ENCODE measurements around the gene FBXL15. TPM values are rescaled to one million over a fixed set of nuclear protein-coding genes. Genes with fewer than 3 reads are reported as not detected.
"Not testable (repeated sequence)": the region's sequence is repeated elsewhere in the genome, so short reads cannot be mapped to it uniquely, and the experiment has no call there.

FBXL15 gene
- total RNA-seq, 2 donors from 2014 or later, result 22.2 to 36.3 TPM

DNA sequence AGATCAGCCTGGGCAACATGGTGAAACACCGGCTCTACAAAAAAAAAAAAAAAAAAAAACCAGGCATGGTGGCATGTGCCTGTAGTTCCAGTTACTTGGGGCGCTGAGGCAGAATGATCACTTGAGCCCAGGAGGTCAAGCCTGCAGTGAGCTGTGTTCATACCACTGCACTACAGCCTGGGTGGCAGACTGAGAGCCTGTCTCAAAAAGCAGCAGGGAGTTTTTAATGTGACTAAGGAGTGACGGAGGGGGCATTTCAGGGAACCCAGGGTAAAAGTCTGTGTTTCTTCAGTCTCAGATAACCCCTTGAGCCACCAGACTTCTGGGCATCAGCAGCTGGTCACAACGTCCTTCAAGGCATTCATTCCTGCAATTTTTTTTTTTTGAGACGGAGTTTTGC, 32.9 kb downstream of the FBXL15 start:
- TF ChIP-seq POLR2A (IDR thresholded peaks at IDR 0.05) (no peak), POLR2AphosphoS5 (IDR thresholded peaks at IDR 0.05) (no peak)
- TF ChIP-seq, protein P1, sequence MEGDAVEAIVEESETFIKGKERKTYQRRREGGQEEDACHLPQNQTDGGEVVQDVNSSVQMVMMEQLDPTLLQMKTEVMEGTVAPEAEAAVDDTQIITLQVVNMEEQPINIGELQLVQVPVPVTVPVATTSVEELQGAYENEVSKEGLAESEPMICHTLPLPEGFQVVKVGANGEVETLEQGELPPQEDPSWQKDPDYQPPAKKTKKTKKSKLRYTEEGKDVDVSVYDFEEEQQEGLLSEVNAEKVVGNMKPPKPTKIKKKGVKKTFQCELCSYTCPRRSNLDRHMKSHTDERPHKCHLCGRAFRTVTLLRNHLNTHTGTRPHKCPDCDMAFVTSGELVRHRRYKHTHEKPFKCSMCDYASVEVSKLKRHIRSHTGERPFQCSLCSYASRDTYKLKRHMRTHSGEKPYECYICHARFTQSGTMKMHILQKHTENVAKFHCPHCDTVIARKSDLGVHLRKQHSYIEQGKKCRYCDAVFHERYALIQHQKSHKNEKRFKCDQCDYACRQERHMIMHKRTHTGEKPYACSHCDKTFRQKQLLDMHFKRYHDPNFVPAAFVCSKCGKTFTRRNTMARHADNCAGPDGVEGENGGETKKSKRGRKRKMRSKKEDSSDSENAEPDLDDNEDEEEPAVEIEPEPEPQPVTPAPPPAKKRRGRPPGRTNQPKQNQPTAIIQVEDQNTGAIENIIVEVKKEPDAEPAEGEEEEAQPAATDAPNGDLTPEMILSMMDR (IDR thresholded peaks at IDR 0.05), result no peak
- no peak for DNase-seq (ENCODE audit: low spot score)
- 83% methylated on average over 5 of the region's 5 CpGs for WGBS
- Histone ChIP-seq H3K27me3 (replicated peaks; ENCODE audit: insufficient read depth) (no peaks in the 10 kb centered on the region), H3K27ac (no peak overlapping the region), H3K9me3 (no peaks in the 10 kb centered on the region), H3K4me3 (no peak overlapping the region), H3K36me3 (no peaks in the 10 kb centered on the region), H3K4me1 (replicated peaks) (no peaks in the 10 kb centered on the region)
- intact Hi-C loops (cut with DNase I), result no loop called here

DNA sequence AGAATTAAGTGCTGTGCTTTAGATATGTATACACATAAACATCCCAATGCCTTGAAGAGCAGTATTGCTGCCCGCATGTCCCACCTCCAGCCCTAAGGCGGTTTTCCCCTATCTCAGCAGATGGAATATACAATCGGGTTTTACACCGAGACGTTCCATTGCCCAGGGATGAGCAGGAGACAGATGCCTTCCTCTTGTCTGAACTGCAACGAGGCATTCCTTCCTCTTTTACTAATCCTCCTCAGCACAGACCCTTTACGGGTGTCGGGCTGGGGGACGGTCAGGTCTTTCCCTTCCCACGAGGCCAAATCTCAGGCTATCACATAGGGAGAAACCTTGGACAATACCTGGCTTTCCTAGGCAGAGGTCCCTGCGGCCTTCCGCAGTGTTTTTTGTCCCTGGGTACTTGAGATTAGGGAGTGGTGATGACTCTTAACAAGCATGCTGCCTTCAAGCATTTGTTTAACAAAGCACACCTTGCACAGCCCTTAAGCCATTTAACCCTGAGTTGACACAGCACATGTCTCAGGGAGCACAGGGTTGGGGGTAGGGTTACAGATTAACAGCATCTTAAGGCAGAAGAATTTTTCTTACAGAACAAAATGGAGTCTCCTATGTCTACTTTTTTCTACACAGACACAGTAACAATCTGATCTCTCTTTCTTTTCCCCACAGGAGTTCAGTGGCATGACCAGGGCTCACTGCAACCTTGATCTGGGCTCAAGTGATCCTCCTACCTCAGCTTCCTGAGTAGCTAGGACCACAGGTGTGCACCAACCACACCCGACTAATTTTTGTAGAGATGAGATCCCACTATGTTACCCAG, 34.2 kb downstream of the FBXL15 start:
- H3K4me1 ChIP-seq (replicated peaks); H3K9me3 ChIP-seq; H3K36me3 ChIP-seq; H3K27me3 ChIP-seq (replicated peaks; ENCODE audit: insufficient read depth); DNase-seq (ENCODE audit: low spot score); H3K27ac ChIP-seq; intact Hi-C loops (cut with DNase I); H3K4me3 ChIP-seq: not testable (repeated sequence)
- WGBS, result 66% methylated on average over 13 of the region's 13 CpGs

- no peak for DNase-seq (ENCODE audit: low spot score)
- Histone ChIP-seq H3K27me3 (replicated peaks; ENCODE audit: insufficient read depth) (no peaks in the 10 kb centered on the region), H3K9me3 (no peaks in the 10 kb centered on the region), H3K4me3 (no peak overlapping the region), H3K4me1 (replicated peaks) (no peaks in the 10 kb centered on the region), H3K36me3 (no peaks in the 10 kb centered on the region), H3K27ac (no peak overlapping the region)
- intact Hi-C loops (cut with DNase I), result no loop called here
- 82% methylated on average over 7 of the region's 7 CpGs for WGBS
- TF ChIP-seq POLR2A (IDR thresholded peaks at IDR 0.05), result no peak
- TF ChIP-seq, protein P1 (IDR thresholded peaks at IDR 0.05), result no peak
- TF ChIP-seq POLR2AphosphoS5 (IDR thresholded peaks at IDR 0.05), result no peak
These were observed 35.3 kb downstream of the FBXL15 start for GRCh38 chr10:102455893-102456471.

DNA sequence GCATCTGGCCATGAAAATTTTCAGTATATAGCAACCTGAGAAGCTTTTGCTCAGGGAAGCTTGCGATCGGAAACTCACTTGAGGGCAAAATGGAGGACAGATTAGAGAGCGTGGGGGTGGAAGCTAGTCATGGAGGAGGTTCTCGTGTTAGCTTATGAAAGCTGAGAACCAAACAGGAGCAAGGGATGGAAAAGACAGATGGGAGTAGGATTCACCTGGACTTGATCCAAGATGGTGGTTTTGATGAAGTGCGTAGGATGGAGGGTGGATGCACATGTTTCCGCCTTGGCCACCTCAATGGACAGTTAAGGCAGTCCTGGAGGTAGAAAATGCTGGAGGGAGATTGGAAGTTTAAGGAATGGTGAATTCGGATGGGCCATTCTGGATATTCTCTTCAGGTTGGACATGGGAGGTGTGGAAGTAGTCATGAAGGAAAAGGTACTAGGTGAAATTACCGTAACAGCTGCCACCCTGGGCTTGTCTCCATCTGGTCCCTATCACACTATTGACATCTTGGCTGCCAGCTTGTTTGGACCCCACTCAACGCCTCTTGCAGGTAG, 37.0 kb downstream of the FBXL15 start:
- no peak overlapping the region for H3K27ac ChIP-seq
- WGBS, result 78% methylated on average over 9 of the region's 9 CpGs
- intact Hi-C loops (cut with DNase I), result no loop called here
- peaks cover 5% of the 10 kb centered on the region for H3K4me1 ChIP-seq (replicated peaks)
- DNase-seq (ENCODE audit: low spot score), result no peak
- H3K4me3 ChIP-seq, result no peak overlapping the region
- no peaks in the 10 kb centered on the region for H3K9me3 ChIP-seq
- H3K27me3 ChIP-seq (replicated peaks; ENCODE audit: insufficient read depth), result no peaks in the 10 kb centered on the region
- TF ChIP-seq, protein P1 (IDR thresholded peaks at IDR 0.05), result no peak
- TF ChIP-seq POLR2A (IDR thresholded peaks at IDR 0.05) (no peak), POLR2AphosphoS5 (IDR thresholded peaks at IDR 0.05) (no peak)
- no peaks in the 10 kb centered on the region for H3K36me3 ChIP-seq

- no peaks in the 10 kb centered on the region for H3K9me3 ChIP-seq
- no peaks in the 10 kb centered on the region for H3K36me3 ChIP-seq
- H3K4me3 ChIP-seq, result no peak overlapping the region
- H3K27ac ChIP-seq, result no peak overlapping the region
- WGBS, result 77% methylated on average over 4 of the region's 4 CpGs
- peaks cover 5% of the 10 kb centered on the region for H3K4me1 ChIP-seq (replicated peaks)
- DNase-seq (ENCODE audit: low spot score), result no peak
- H3K27me3 ChIP-seq (replicated peaks; ENCODE audit: insufficient read depth), result no peaks in the 10 kb centered on the region
- TF ChIP-seq, protein P1 (IDR thresholded peaks at IDR 0.05), result no peak
- TF ChIP-seq POLR2A (IDR thresholded peaks at IDR 0.05), result no peak
- no peak for TF ChIP-seq POLR2AphosphoS5 (IDR thresholded peaks at IDR 0.05)
- intact Hi-C loops (cut with DNase I), result no loop called here
These were observed 38.0 kb downstream of the FBXL15 start for GRCh38 chr10:102458656-102459055.
